ENCODE data around the gene ATP2C1.
"Not testable (repeated sequence)": the region's sequence is repeated elsewhere in the genome, so short reads cannot be mapped to it uniquely, and the experiment has no call there.

The ATP2C1 gene

GRCh38 chr3:131042271-131042985, 148.5 kb downstream of the ATP2C1 start:
- not testable (repeated sequence) for DNase-seq (ENCODE audit: low read depth)

- no peak for DNase-seq (ENCODE audit: low read depth)
Measured at GRCh38 chr3:131047582-131047981, 153.7 kb downstream of the ATP2C1 start.

GRCh38 chr3:131048030-131048429, 154.1 kb downstream of the ATP2C1 start:
- no peak for DNase-seq (ENCODE audit: low read depth)

GRCh38 chr3:131050001-131050400, 156.1 kb downstream of the ATP2C1 start:
- no peak for DNase-seq (ENCODE audit: low read depth)

GRCh38 chr3:131053043-131053859, 159.4 kb downstream of the ATP2C1 start:
- DNase-seq (ENCODE audit: low read depth) = no peak

All from fibroblast of gingiva (primary cell).